OCI-LY1 (cell line): ENCODE results near the gene IFNL3.
A peak's percentile ranks its signal among the peaks of the same experiment; 100 is the strongest.

ENCODE experiments used
- H2AFZ ChIP-seq: fragments of 200-600 bp; sonication (generic), shearing (Covaris generic); 2 replicates; pipeline ENCODE4 v1.6.0; 2014; ENCODE audit warnings: antibody characterized with exemption, mild to moderate bottlenecking, low read length
- H3F3A ChIP-seq: fragments of 200-600 bp; sonication (generic), shearing (Covaris generic); 2 replicates; pipeline ENCODE4 v1.6.0; 2014; ENCODE audit warnings: mild to moderate bottlenecking, antibody characterized with exemption, low read length, moderate library complexity; ENCODE audit not compliant: insufficient read depth
- H3K27ac ChIP-seq: fragments of 200-600 bp; sonication (generic); 2 replicates; pipeline ENCODE4 v1.5.1; 2014; ENCODE audit warnings: low read length, mixed run types, mild to moderate bottlenecking, low read depth; ENCODE audit not compliant: poor library complexity, severe bottlenecking
- H3K27me3 ChIP-seq: fragments of 200-600 bp; sonication (generic); 2 replicates; pipeline ENCODE4 v1.6.0; 2014; ENCODE audit warnings: antibody characterized with exemption, mild to moderate bottlenecking, low read length, moderate library complexity; ENCODE audit not compliant: insufficient read depth
- H3K36me3 ChIP-seq: fragments of 200-600 bp; sonication (generic); 2 replicates; pipeline ENCODE4 v1.6.1; 2014; ENCODE audit warnings: mild to moderate bottlenecking, antibody characterized with exemption, low read length, moderate library complexity, mixed read lengths; ENCODE audit not compliant: insufficient read depth
- H3K4me1 ChIP-seq: fragments of 200-600 bp; sonication (generic); 2 replicates; pipeline ENCODE4 v1.5.1; 2014; ENCODE audit warnings: mild to moderate bottlenecking, low read length, moderate library complexity; ENCODE audit not compliant: insufficient read depth, severe bottlenecking
- H3K4me2 ChIP-seq: fragments of 200-600 bp; sonication (generic), shearing (Covaris generic); 2 replicates; pipeline ENCODE4 v1.6.1; 2014; ENCODE audit warnings: low read length
- H3K4me3 ChIP-seq: fragments of 200-600 bp; sonication (generic); 2 replicates; pipeline ENCODE4 v1.5.1; 2014; ENCODE audit warnings: low read length, low read depth, mild to moderate bottlenecking, mixed read lengths; ENCODE audit not compliant: poor library complexity, severe bottlenecking
- H3K79me2 ChIP-seq: fragments of 200-600 bp; shearing (Covaris generic); 2 replicates; pipeline ENCODE4 v1.6.1; 2016; ENCODE audit warnings: mixed run types, low read length, mixed read lengths; ENCODE audit not compliant: insufficient read depth
- H3K9ac ChIP-seq: fragments of 200-600 bp; sonication (generic), shearing (Covaris generic); 2 replicates; pipeline ENCODE4 v1.6.1; 2014; ENCODE audit warnings: mild to moderate bottlenecking, low read length, mixed read lengths
- H3K9me2 ChIP-seq: fragments of 200-600 bp; sonication (generic), shearing (Covaris generic); 2 replicates; pipeline ENCODE4 v1.6.1; 2014; ENCODE audit warnings: low read depth, mild to moderate bottlenecking, low read length, mixed read lengths
- H3K9me3 ChIP-seq: fragments of 200-600 bp; shearing (Covaris generic); 2 replicates; pipeline ENCODE4 v1.6.1; 2014; ENCODE audit warnings: low read length, mixed read lengths
- H4K20me1 ChIP-seq: fragments of 200-600 bp; sonication (generic), shearing (Covaris generic); 2 replicates; pipeline ENCODE4 v1.6.0; 2016; ENCODE audit warnings: mild to moderate bottlenecking, low read length; ENCODE audit not compliant: insufficient read depth
- CTCF ChIP-seq: fragments of 200-600 bp; sonication (generic), shearing (Covaris generic); IDR thresholded peaks from 2 replicates; pipeline ENCODE4 v1.5.1; 2017; ENCODE audit warnings: mild to moderate bottlenecking, antibody characterized with exemption, low read length, moderate library complexity, mixed read lengths
- EZH2 ChIP-seq: fragments of 200-600 bp; sonication (generic), shearing (Covaris generic); IDR thresholded peaks from 2 replicates; pipeline ENCODE4 v1.8.0; 2017; ENCODE audit warnings: borderline replicate concordance, mixed run types, mild to moderate bottlenecking, antibody characterized with exemption, low read length, moderate library complexity, mixed read lengths

Gene IFNL3

GRCh38 chr19:39200066-39200802 lies 44.6 kb downstream of the IFNL3 start:
- H3K4me2 ChIP-seq, result no peak overlapping the region

GRCh38 chr19:39199025-39199424 lies 45.8 kb downstream of the IFNL3 start:
- no peaks in the 10 kb centered on the region for H3F3A ChIP-seq
- no peak for TF ChIP-seq CTCF
- TF ChIP-seq EZH2, result no peak
- H3K4me2 ChIP-seq, result no peak overlapping the region
- no peaks in the 10 kb centered on the region for H3K4me1 ChIP-seq
- H3K4me3 ChIP-seq, result no peak overlapping the region
- no peaks in the 10 kb centered on the region for H3K9me3 ChIP-seq
- no peaks in the 10 kb centered on the region for H4K20me1 ChIP-seq
- no peaks in the 10 kb centered on the region for H3K9me2 ChIP-seq
- no peak overlapping the region for H3K27ac ChIP-seq
- H3K79me2 ChIP-seq, result no peaks in the 10 kb centered on the region
- H3K27me3 ChIP-seq, result no peaks in the 10 kb centered on the region
- no peaks in the 10 kb centered on the region for H3K36me3 ChIP-seq
- H2AFZ ChIP-seq, result no peak overlapping the region
- no peak overlapping the region for H3K9ac ChIP-seq

More at GRCh38 chr19:39200066-39200802, 44.6 kb downstream of the IFNL3 start:
- Histone ChIP-seq H3K27me3 (no peaks in the 10 kb centered on the region), H3K27ac (no peak overlapping the region), H3F3A (no peaks in the 10 kb centered on the region), H3K4me1 (no peaks in the 10 kb centered on the region), H4K20me1 (no peaks in the 10 kb centered on the region), H3K4me3 (no peak overlapping the region), H3K79me2 (no peaks in the 10 kb centered on the region), H3K36me3 (no peaks in the 10 kb centered on the region), H2AFZ (no peak overlapping the region), H3K9me2 (no peaks in the 10 kb centered on the region), H3K9ac (no peak overlapping the region), H3K9me3 (no peaks in the 10 kb centered on the region)
- TF ChIP-seq EZH2 (no peak), CTCF (no peak)

GRCh38 chr19:39197808-39198207 lies 47.0 kb downstream of the IFNL3 start:
- no peak overlapping the region for H3K27ac ChIP-seq
- H3K4me1 ChIP-seq, result no peaks in the 10 kb centered on the region
- no peaks in the 10 kb centered on the region for H3K27me3 ChIP-seq

More at GRCh38 chr19:39197808-39198207, 47.0 kb downstream of the IFNL3 start:
- no peaks in the 10 kb centered on the region for H3K36me3 ChIP-seq
- no peak overlapping the region for H3K4me2 ChIP-seq
- no peaks in the 10 kb centered on the region for H4K20me1 ChIP-seq
- H3K9me2 ChIP-seq, result no peaks in the 10 kb centered on the region
- H3K4me3 ChIP-seq, result no peak overlapping the region
- no peak for TF ChIP-seq EZH2
- TF ChIP-seq CTCF, result peak; percentile 15; the same call in 1 of the 2 replicates
- no peak overlapping the region for H2AFZ ChIP-seq
- H3K9ac ChIP-seq, result no peak overlapping the region
- no peaks in the 10 kb centered on the region for H3K79me2 ChIP-seq
- no peaks in the 10 kb centered on the region for H3K9me3 ChIP-seq
- no peaks in the 10 kb centered on the region for H3F3A ChIP-seq
